Caco-2 (cell line): ENCODE results near the gene RBM5. TPM values are rescaled to one million over a fixed set of nuclear protein-coding genes. Genes with fewer than 3 reads are reported as not detected.

Experiments used
- BruUV-seq: library from RNA; stranded (reverse); fragments of 400-500 nt; replicated peaks from 2 replicates; lab custom pipeline; 2021; lab: Mats Ljungman, UMichigan
- CTCF ChIA-PET: fragments of 300-600 bp; sonication (Branson Sonifier 250); formaldehyde crosslinking; loops from one replicate; lab custom pipeline; 2022; ENCODE audit warnings: antibody characterized with exemption; lab: Charles Lee
- POLR2A ChIA-PET: fragments of 300-600 bp; sonication (Branson Sonifier 250); formaldehyde crosslinking; loops from one replicate; lab custom pipeline; 2022; ENCODE audit warnings: antibody characterized with exemption; lab: Charles Lee
- DNase-seq, 2 experiments: peaks; one replicate each; pipeline versions ENCODE4 v3.0.0 to v3.0.0-alpha.2; 2020 to 2022
- H3K27me3 ChIP-seq: replicated peaks from 2 replicates; pipeline ENCODE4 v1.6.0; 2011; ENCODE audit warnings: low read length; ENCODE audit not compliant: control insufficient read depth, insufficient read depth
- H3K36me3 ChIP-seq: 2 replicates; pipeline ENCODE4 v1.5.1; 2011; ENCODE audit warnings: low read length; ENCODE audit not compliant: control insufficient read depth, insufficient read depth
- H3K4me1 ChIP-seq: fragments of 250-450 bp; sonication (Bioruptor Pico); 2 replicates; pipeline ENCODE4 v1.5.1; 2020; ENCODE audit warnings: mild to moderate bottlenecking
- H3K4me3 ChIP-seq: 2 replicates; pipeline ENCODE4 v1.5.1; 2011; ENCODE audit warnings: low read depth, mild to moderate bottlenecking, control low read depth, low read length
- H3K9me3 ChIP-seq: fragments of 250-450 bp; sonication (Bioruptor Pico); 2 replicates; pipeline ENCODE4 v1.5.1; 2020; ENCODE audit warnings: mild to moderate bottlenecking, moderate library complexity
- H3K27ac Mint-ChIP-seq: one replicate; pipeline ENCODE4 v1.8.0; 2022; ENCODE audit warnings: mixed read lengths; ENCODE audit not compliant: unreplicated experiment
- H3K27me3 Mint-ChIP-seq: one replicate; pipeline ENCODE4 v1.8.0; 2022; ENCODE audit warnings: mixed read lengths; ENCODE audit not compliant: insufficient read depth, unreplicated experiment
- H3K36me3 Mint-ChIP-seq: one replicate; pipeline ENCODE4 v1.8.0; 2022; ENCODE audit warnings: mild to moderate bottlenecking, mixed read lengths; ENCODE audit not compliant: insufficient read depth, unreplicated experiment
- H3K4me1 Mint-ChIP-seq: one replicate; pipeline ENCODE4 v1.8.0; 2022; ENCODE audit warnings: low read depth, mixed read lengths; ENCODE audit not compliant: unreplicated experiment
- H3K4me3 Mint-ChIP-seq: one replicate; pipeline ENCODE4 v1.8.0; 2022; ENCODE audit warnings: mild to moderate bottlenecking, moderate library complexity, mixed read lengths; ENCODE audit not compliant: unreplicated experiment
- H3K9me3 Mint-ChIP-seq: one replicate; pipeline ENCODE4 v1.8.0; 2022; ENCODE audit warnings: mixed read lengths; ENCODE audit not compliant: unreplicated experiment
- CTCF ChIP-seq, 2 experiments: fragments of 200-600 bp in 1 of 2; IDR thresholded peaks; 1 replicate in 1 of 2; 2 replicates in 1 of 2; pipeline versions ENCODE4 v1.5.1 to v1.8.0; 2011 to 2022; ENCODE audit warnings: antibody characterized with exemption in 1 of 2, control low read depth in 1 of 2, inconsistent platforms in 1 of 2, low read depth in 1 of 2, low read length in 1 of 2, mild to moderate bottlenecking in 1 of 2, moderate library complexity in 1 of 2; ENCODE audit not compliant: insufficient read depth in 1 of 2, severe bottlenecking in 1 of 2, unreplicated experiment in 1 of 2
- intact Hi-C: fragments of 100-400 bp; cut with micrococcal nuclease; formaldehyde crosslinking; loops from one replicate; pipeline ENCODE4 v1.10.0; 2022; ENCODE audit not compliant: unreplicated experiment
- total RNA-seq: library from RNA; stranded (reverse); gene quantifications from 2 replicates; pipeline ENCODE4 v1.2.3, GENCODE V29; 2022

The RBM5 gene
- total RNA-seq, 1 experiment from 2014 or later: 145 TPM

- no TSS peak for BruUV-seq
- Histone ChIP-seq H3K9me3 (no peaks in the 10 kb centered on the region), H3K27me3 (no peaks in the 10 kb centered on the region), H3K4me3 (no peak overlapping the region), H3K4me1 (peaks cover 49% of the 10 kb centered on the region), H3K36me3 (no peaks in the 10 kb centered on the region)
- peaks cover 33% of the 10 kb centered on the region for H3K4me1 Mint-ChIP-seq
- no peaks in the 10 kb centered on the region for H3K9me3 Mint-ChIP-seq
- POLR2A ChIA-PET: no interaction called here
- CTCF ChIA-PET: interaction anchor here (0.6 to 1.3 kb wide), 4 partner anchors 11 to 100 kb away, joined by 3 to 4 read pairs (median 4); partner anchors contain the start of gene GNAT1
- intact Hi-C loops: no loop called here
- peak overlapping the region; percentile 38 for H3K4me3 Mint-ChIP-seq
- H3K27me3 Mint-ChIP-seq: no peaks in the 10 kb centered on the region
- no peak for TF ChIP-seq CTCF (IDR thresholded peaks at IDR 0.05; ENCODE audit: insufficient read depth in 1 of 2, low read depth in 1 of 2, low read length in 1 of 2, severe bottlenecking in 1 of 2, unreplicated experiment in 1 of 2)
- DNase-seq: peak; percentile 63 to 72
- peak overlapping the region; percentile 88 for H3K27ac Mint-ChIP-seq
- H3K36me3 Mint-ChIP-seq: peaks cover 35% of the 10 kb centered on the region
These were observed 37.8 kb downstream of the RBM5 start for GRCh38 chr3:50126287-50127211.

GRCh38 chr3:50127251-50127691 lies 38.6 kb downstream of the RBM5 start:
- intact Hi-C loops: no loop called here
- no peak for TF ChIP-seq CTCF (IDR thresholded peaks at IDR 0.05; ENCODE audit: insufficient read depth in 1 of 2, low read depth in 1 of 2, low read length in 1 of 2, severe bottlenecking in 1 of 2, unreplicated experiment in 1 of 2)
- no TSS peak for BruUV-seq
- Mint-ChIP-seq H3K27ac (peak overlapping the region; percentile 88), H3K27me3 (no peaks in the 10 kb centered on the region), H3K4me3 (no peak overlapping the region), H3K9me3 (no peaks in the 10 kb centered on the region), H3K36me3 (peaks cover 28% of the 10 kb centered on the region), H3K4me1 (peaks cover 30% of the 10 kb centered on the region)
- DNase-seq: no peak
- Histone ChIP-seq H3K9me3 (no peaks in the 10 kb centered on the region), H3K27me3 (no peaks in the 10 kb centered on the region), H3K4me3 (no peak overlapping the region), H3K36me3 (no peaks in the 10 kb centered on the region), H3K4me1 (peaks cover 44% of the 10 kb centered on the region)
- ChIA-PET POLR2A (no interaction called here), CTCF (interaction anchor here (0.6 kb wide), 1 partner anchor 99 kb away, joined by 3 read pairs; no protein-coding TSS in a partner anchor)

- CTCF ChIA-PET: no interaction called here
- H3K9me3 ChIP-seq: no peaks in the 10 kb centered on the region
- peaks cover 44% of the 10 kb centered on the region for H3K4me1 ChIP-seq
- no peak overlapping the region for H3K4me3 ChIP-seq
- H3K4me1 Mint-ChIP-seq: peaks cover 27% of the 10 kb centered on the region
- H3K9me3 Mint-ChIP-seq: no peaks in the 10 kb centered on the region
- H3K27me3 ChIP-seq: no peaks in the 10 kb centered on the region
- POLR2A ChIA-PET: no interaction called here
- no peak for TF ChIP-seq CTCF (IDR thresholded peaks at IDR 0.05; ENCODE audit: insufficient read depth in 1 of 2, low read depth in 1 of 2, low read length in 1 of 2, severe bottlenecking in 1 of 2, unreplicated experiment in 1 of 2)
- intact Hi-C loops: no loop called here
- H3K4me3 Mint-ChIP-seq: no peak overlapping the region
- DNase-seq: no peak
- no TSS peak for BruUV-seq
- H3K27me3 Mint-ChIP-seq: no peaks in the 10 kb centered on the region
- H3K36me3 Mint-ChIP-seq: peaks cover 27% of the 10 kb centered on the region
- no peaks in the 10 kb centered on the region for H3K36me3 ChIP-seq
- no peak overlapping the region for H3K27ac Mint-ChIP-seq
These were observed 39.3 kb downstream of the RBM5 start for GRCh38 chr3:50128001-50128400.
